GM12874 (cell line): Measurements from ENCODE around the gene FES.

Experiments used
- CTCF ChIP-seq: IDR thresholded peaks from 2 replicates; pipeline ENCODE4 v1.5.1; 2011; ENCODE audit warnings: low read depth, mild to moderate bottlenecking, control low read depth, low read length, moderate library complexity; ENCODE audit not compliant: insufficient read depth

Gene FES

DNA sequence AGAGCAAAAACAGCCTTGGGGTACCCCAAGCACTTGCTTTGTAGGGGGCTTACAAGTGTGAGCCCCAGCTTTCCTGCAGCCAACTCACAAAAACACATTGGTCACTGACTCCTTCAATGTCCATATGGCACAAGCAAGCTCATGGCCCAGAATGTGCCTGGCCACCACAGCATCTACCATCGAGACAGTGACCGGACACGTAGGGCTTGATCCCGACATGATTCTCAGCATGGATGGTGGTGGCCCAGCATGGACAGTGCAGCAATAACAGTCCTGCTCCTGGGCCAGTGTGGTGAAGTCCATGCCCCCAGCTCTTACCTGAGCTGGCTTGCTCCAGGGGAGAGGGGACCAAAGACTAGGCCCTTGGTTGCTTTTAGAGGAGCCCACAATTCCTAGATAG, 56.7 kb downstream of the FES start:
- TF ChIP-seq CTCF, result no peak

DNA sequence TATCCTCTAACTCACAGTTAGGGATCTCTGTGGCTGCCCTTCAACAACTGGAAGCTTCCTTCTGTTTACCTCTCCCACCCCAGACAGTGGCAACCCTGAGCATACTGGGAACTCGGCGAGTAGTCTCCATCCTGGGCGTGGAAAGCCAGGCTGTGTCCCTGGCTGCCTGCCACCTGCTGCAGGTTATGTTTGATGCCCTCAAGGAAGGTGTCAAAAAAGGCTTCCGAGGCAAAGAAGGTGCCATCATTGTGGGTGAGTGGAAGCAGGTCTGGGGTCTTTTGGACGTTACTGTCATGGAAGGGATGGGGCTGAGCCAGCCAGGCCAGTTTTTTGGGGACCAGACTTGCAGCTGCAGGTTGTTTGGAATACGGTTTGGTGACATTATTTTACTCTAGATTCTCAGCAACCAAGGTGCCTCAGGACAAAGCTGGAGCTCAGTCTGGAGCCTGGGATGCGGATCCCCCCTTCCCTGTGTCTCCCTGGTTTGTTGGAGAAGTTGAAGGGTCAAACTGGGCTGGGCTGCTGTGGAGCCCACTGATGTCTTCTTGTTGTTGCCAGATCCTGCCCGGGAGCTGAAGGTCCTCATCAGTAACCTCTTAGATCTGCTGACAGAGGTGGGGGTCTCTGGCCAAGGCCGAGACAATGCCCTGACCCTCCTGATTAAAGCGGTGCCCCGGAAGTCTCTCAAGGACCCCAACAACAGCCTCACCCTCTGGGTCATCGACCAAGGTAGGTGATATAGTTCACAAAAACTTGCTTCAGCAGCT, 58.2 kb downstream of the FES start:
- no peak for TF ChIP-seq CTCF

DNA sequence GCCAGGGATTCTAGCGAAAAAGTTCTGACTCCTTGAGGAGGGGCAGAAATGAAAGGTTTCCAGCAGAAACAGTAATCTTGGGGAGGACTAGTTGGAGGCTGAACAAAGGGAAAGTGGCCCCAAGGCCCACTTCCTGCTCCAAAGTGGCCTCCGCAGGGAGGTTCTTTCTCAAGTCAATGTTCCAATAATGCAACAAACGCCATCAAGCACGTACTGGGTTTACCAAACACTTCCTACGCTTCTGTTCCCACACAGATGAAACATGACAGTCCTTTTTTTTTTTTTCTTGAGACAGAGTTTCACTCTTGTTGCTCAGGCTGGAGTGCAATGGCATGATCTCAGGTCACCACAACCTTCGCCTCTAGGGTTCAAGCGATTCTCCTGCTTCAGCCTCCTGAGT, 60.8 kb downstream of the FES start:
- TF ChIP-seq CTCF, result no peak
